ENCODE data around the gene CCIN.
"Not testable (repeated sequence)": the region's sequence is repeated elsewhere in the genome, so short reads cannot be mapped to it uniquely, and the experiment has no call there.

Gene CCIN

GRCh38 chr9:36169166-36169565 is at the start of gene CCIN:
Gene CCIN, plus strand, starts transcription at chr9:36169388. Its CDS starts 115 bp downstream, at chr9:36169503.
- in situ Hi-C loops (cut with MboI; ENCODE audit: low sequenced_read_pairs) = no loop called here

DNA sequence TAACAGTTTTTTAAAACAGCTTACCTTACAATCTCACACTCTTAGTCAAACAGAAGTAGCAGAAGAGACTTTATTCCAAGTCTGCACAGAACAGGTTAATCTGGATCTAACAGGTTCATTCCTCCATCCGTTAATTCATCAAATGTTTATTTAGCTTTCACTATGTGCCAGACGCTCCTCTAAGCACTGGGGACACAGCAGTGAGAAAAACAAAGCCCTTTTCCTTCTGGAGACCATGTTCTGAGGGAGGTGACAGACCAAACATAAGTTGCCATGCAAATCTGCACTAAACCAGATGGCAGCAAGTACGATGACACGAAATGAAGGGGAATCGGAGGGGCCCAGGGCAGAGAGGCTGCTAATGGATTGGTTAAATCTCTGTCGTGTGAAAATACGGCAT is 49.7 kb upstream of the CCIN start:
- in situ Hi-C loops (cut with MboI; ENCODE audit: low sequenced_read_pairs) = no loop called here

GRCh38 chr9:36120705-36121104 is 48.5 kb upstream of the CCIN start:
- in situ Hi-C loops (cut with MboI; ENCODE audit: low sequenced_read_pairs) = no loop called here

DNA sequence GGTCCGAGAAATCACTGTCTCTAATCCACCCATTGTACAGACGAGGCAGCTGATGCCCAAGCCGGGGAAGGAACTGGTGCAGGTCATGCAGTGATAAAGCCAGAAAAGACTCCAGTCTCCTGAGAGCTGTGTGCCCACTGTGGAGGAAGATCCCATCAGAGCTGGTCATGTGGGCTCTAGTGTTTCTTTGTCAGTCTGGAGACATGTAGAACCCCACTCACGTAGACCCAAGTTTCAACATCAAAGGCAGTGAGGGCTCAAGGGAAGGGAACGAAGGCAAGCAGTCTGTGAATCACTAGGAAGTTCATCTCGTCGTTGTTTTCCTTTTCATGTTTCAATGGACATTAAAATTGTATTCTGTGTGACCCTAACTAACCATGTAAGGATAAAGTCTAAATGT is 47.2 kb upstream of the CCIN start:
- in situ Hi-C loops (cut with MboI; ENCODE audit: low sequenced_read_pairs) = no loop called here

GRCh38 chr9:36123515-36123914 is 45.7 kb upstream of the CCIN start:
- in situ Hi-C loops (cut with MboI; ENCODE audit: low sequenced_read_pairs) = no loop called here

DNA sequence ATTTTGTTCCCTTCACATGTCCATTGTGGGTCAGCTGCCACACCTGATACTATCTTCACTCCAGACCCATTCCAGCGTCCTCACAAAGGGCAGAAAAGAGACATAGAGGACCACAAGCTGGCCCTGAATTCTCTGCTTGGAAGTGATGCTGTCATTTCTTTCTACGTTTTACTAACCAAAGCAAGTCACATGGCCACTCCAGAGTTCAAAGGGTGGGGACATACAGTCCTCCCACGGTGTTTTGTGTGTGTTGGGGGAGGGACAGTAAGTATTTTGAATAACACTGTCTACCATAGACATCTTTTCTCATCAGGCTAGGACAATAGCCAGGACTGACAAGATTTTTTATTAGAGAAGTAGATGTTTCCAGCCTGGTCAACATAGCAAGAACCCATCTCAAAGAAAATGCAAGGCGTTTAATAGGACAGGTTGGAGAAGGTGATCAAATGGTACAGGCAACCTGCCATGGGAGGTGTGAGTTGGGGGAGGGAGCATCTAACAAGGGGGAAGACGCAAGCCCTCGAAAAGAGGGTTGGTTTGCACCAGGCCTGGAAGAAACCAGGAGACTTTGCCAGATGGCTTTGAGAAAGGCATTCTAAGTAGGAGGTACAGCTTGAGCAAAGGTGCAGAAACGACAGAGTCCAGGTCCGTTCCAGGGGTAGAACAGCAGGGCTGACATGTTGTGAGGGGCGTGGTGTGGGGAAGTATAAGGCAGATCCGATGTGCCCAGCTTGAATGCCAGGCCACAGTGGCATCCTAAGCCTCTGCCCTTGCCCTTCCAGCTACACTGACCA is 43.9 kb upstream of the CCIN start:
- in situ Hi-C loops (cut with MboI; ENCODE audit: low sequenced_read_pairs) = no loop called here

DNA sequence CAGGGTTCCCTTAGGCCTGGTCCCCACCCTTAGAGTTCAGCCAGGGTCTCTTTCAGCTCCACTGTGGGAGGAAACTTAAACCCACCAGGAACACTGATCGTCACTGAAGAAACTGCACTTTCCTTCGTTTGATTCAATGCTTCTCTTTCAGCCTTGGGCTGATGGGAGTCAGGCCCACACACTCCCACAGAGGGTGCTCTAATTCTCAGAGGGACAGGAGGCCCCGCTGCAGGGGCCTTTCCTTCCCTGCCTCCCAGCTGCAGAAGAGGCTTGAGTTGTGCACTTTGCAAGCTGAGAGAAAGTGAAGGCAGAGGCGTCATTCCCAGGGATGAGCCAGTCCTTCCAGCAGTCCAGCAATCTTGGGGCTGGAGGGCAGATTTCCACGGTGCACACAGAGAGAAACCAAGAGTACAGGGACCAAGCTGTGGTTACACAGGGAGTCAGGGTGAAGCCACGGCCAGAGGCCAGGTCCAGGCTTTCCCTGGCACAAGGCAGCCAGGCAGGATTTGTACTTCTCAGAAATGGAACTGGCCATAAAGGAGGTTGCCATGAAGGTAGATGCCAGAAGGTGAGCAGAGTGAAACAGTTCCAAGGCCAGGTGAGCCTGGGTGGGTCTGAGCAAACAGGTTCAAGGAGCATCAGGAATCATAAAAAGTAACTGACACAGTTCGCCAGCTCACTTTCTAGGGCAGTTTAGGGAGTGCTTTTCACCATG is 43.0 kb upstream of the CCIN start:
- in situ Hi-C loops (cut with MboI; ENCODE audit: low sequenced_read_pairs) = no loop called here

DNA sequence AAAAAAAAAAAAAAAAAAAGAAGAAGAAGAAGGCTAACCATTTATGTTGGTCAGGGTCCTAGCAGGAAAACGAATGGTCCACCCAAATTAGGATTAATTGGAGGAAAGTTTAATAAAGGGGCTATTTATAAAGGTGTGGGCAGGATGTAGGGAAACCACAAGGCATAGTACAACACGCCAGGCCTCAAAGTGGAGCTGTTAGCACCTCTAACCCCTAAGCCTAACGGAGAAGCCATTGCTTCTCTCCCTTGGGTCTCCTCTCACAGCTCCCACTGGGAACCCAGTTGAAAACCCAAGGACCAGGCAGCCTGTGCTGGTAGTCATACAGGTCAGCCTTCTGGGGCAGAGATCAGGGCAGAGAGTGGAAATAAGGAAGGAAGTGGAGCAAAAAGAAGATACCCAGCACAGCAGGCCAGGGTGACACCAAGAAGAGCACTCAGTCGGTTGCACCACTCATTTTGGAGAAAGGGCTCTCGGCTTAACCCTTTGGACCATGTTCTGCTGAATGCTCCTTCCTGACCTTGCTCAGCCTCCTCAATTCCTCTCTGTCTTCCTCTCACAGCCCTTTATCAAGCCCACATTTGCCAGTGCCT is 41.4 kb upstream of the CCIN start:
- in situ Hi-C loops (cut with MboI; ENCODE audit: low sequenced_read_pairs) = no loop called here

DNA sequence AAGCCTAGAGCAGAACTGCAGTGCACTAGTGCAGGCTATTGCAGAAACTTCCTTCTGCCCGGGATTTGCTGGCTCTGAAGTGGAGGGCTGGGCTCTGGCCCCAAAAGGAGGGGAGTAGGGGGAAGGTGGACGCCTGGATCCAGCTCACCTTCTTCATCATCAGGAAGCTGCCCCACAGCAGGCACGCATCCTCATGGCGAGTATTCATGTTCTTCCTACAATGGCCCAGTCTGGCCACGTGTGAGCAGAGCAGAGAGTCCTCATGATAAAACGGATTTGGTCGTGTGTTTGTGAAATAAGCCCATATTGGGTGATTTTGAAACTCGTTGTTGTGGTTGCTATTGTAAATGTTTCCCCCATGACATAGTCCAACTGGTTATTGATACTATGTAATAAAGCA is 40.8 kb upstream of the CCIN start:
- in situ Hi-C loops (cut with MboI; ENCODE audit: low sequenced_read_pairs) = no loop called here

DNA sequence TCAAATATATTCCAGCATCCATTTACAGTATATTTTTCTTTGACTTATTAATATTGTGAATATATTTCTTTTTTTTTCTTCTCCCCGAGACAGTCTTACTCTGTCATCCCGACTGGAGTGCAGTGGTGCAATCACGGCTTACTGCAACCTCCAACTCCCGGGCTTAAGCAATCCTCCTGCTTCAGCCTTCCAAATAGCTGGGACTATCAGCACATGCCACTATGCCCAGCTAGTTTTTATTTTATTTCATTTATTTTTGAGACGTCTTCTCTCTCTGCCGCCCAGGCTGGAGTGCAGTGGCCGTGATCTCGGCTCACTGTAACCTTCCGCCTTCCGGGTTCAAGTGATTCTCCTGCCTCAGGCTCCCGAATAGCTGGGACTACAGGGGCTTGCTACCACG is 40.0 kb upstream of the CCIN start:
- in situ Hi-C loops (cut with MboI; ENCODE audit: low sequenced_read_pairs) = no loop called here

DNA sequence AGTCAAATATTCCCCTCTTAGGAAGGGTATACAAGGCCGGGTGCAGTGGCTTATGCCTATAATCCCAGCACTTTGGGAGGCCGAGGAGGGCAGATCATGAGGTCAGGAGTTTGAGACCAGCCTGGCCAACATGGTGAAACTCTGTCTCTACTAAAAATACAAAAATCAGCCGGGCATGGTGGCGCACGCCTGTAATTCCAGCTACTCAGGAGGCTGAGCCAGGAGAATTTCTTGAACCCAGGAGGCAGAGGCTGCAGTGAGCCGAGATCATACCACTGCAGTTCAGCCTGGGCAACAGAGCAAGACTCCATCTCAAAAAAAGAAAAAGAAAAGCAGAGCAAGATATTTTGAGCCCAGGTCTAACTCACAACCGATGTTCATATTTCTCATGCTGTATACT is 37.5 kb upstream of the CCIN start:
- in situ Hi-C loops (cut with MboI; ENCODE audit: low sequenced_read_pairs) = not testable (repeated sequence)

- in situ Hi-C loops (cut with MboI; ENCODE audit: low sequenced_read_pairs) = no loop called here
These were observed 37.1 kb upstream of the CCIN start for GRCh38 chr9:36132086-36132485.

DNA sequence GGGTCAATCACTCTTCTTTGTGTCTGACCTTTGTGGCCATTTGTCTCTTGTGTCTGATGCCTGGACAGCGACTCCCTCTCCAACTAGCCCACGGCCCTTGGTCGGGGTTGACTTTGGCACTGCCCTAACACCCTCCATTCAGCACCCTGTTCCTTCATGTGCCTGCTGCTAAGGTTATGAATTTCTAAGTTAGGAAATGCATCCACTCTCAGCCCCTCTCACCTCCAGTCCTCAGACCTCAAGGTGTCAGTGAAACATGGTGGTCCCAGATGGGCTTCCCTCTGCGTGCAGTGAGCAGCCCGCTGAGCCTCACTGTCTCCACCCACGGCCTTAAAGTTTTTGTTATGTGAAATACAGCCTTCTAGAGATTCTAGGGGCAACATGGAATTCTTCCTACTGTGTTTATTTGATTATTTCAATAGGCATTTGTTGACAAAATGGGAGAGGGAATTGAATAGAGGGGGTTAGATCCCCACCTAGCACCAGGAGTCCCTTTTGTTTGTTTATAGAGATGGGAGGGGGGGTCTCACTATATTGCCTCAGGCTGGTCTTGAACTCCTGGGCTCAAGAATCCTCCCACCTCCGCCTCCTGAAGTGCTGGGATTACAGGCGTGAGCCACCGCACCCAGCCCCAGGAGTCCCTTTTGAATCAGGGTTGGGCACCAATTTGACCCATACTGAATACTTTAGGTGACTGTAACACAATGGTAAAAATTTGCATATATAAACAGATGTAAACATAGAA is 34.3 kb upstream of the CCIN start:
- in situ Hi-C loops (cut with MboI; ENCODE audit: low sequenced_read_pairs) = no loop called here

DNA sequence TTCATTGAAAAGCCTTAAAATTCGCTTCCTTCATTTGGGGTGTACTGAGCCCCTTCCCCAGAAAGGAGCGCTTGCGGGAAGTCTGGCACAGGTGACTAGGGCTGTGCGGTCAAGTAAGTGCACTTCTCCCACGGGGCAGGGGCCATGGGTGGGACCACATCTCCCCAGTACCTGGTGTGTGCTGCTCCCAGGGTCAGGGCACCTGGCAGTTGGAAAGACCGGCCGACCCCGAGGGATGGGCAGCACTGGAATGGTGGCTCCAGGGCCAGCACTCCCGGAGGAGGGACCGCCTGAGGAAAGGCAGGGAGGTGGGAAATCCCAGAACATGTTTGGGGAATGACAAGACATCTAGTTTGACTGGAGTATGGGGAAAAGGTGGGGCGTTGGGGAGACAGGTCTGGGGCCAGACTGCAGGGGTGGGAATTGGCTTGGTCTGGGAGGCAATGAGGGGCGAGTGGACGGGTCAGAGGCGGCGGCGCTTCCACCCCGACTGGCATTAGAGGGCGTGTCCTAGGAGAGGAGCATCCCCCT is 33.4 kb upstream of the CCIN start:
- in situ Hi-C loops (cut with MboI; ENCODE audit: low sequenced_read_pairs) = no loop called here

DNA sequence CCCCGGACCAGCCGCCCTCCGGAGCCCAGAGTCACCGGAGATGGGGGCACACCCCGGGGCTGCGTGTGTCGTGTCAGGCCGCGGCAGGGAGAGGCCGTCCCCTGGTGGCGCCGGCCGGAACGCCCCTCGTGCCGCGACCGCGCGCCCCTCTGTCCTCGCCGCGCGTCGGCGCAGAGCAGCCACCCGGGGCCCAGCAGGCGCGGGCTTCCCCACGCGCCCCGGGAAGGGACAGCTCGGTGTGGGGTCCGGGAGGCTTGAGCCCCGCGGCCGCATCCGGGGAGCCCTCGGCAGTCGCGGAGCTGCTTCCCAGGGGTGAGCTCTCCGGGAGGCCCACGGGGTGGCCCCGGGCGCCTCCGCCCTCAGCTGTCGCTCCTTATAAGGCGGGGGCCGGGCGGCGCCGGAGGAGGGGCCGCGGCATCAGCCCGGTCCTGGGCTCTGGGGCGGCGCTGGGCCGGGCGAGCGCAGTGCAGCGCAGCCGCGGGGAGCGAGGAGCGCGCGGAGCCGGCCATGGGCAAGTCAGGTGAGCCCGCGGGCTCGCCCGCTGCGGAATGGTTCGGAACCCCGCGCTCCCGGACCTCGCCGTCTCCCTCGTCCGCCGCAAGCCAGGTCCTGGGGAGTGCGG is 32.8 kb upstream of the CCIN start, which contains the start of gene GLIPR2:
GLIPR2 (plus strand) TSS at position 462 of the 622 bp plus-strand sequence; CDS start at position 508, 46 bp downstream.
- in situ Hi-C loops (cut with MboI; ENCODE audit: low sequenced_read_pairs) = no loop called here

- in situ Hi-C loops (cut with MboI; ENCODE audit: low sequenced_read_pairs) = no loop called here
These were observed 32.2 kb upstream of the CCIN start for GRCh38 chr9:36136894-36137391.

- in situ Hi-C loops (cut with MboI; ENCODE audit: low sequenced_read_pairs) = no loop called here
These were observed 31.7 kb upstream of the CCIN start for GRCh38 chr9:36137392-36138004.

- in situ Hi-C loops (cut with MboI; ENCODE audit: low sequenced_read_pairs) = no loop called here
These were observed 30.7 kb upstream of the CCIN start for GRCh38 chr9:36138496-36138895.

GRCh38 chr9:36138901-36139300 is 30.3 kb upstream of the CCIN start:
- in situ Hi-C loops (cut with MboI; ENCODE audit: low sequenced_read_pairs) = no loop called here
